Forelimb muscle (tissue), 1 donor: ENCODE results near the gene RPL4. TPM values are rescaled to one million over a fixed set of nuclear protein-coding genes. Genes with fewer than 3 reads are reported as not detected.

Source experiments
- DNase-seq: peaks from one replicate; pipeline ENCODE4 v3.0.0-alpha.2; 2013; ENCODE audit warnings: low read depth
- polyA plus RNA-seq: library from polyadenylated mRNA; unstranded; fragments of 120-200 nt; gene quantifications from one replicate; pipeline ENCODE4 v1.2.1, GENCODE V29; 2013; ENCODE audit not compliant: insufficient read length

The RPL4 gene
- polyA plus RNA-seq, 1 donor, result 6,035 TPM

DNA sequence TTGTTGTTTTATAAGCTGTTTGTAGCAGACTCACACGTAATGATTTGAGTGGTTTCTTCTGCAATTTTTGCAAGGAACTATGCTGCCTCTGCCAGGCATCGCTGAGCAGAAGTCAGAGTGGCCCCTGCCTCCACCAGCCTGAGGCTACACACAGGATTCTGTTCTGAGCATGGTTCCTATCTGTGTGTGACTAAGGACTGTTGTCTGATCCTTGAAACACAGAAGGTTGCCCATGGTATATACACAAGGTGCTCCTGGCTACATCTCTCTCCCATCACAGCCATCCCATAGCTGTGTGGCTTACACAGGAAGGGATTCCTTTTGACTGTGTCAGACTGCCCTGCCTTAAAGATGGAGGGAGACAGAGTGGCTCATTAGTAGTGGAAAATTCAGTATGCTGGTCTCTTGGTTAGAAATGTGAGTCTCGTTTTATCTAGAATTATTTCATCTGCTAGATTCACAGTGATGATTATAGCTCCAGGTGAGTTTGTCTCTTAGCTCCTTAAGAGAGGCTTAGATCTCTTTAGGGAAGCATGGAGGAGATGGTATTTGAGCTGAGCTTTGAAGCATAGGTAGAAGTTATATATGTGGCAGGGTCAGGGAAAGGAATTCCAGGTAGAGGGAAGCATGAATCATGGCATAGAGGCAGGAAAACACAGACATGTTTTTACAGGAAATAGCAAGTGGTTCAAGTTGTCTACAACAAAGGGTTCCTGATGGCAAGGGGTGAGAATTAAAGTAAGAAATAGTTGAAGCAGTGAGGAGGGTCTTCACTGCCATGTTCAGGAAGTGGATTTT, 44.6 kb downstream of the RPL4 start:
- no peak for DNase-seq

DNA sequence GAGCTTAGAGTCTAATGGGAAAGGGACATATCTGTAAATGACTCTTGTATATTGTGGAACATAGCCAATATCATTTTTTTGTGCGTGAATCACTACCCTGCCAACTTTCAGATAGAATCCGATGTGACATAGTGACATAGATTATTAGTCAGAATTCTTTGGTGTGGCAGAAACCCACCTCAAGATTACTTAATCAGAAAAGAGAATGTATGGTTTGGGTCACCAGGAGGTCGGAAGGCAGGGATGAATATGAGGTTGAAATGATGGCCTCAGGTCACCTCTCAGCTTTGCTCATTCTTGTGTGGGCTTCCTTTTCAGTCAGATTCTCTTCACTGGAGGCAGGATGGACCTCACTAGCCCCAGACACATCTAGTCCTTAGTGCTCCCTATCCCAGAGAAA, 48.4 kb downstream of the RPL4 start:
- no peak for DNase-seq

DNA sequence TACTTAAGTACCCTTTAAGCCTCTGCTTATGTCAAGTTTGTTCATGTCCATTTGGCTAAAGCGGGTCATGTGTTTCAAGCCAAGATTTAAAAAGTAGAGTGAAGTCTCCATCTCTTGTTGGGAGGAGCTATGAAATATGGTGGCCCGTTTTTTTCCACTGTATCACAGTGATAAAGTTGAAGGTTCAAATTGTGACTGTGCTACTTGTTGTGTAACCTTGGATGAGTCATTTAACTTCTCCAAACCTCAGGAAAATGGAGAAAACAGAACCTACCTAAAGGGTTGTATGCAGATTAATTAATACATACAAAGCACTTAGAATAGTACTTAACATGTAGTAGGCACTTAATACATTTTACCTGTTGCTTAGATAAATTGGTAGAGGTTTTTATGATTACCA, 50.5 kb downstream of the RPL4 start:
- no peak for DNase-seq

DNA sequence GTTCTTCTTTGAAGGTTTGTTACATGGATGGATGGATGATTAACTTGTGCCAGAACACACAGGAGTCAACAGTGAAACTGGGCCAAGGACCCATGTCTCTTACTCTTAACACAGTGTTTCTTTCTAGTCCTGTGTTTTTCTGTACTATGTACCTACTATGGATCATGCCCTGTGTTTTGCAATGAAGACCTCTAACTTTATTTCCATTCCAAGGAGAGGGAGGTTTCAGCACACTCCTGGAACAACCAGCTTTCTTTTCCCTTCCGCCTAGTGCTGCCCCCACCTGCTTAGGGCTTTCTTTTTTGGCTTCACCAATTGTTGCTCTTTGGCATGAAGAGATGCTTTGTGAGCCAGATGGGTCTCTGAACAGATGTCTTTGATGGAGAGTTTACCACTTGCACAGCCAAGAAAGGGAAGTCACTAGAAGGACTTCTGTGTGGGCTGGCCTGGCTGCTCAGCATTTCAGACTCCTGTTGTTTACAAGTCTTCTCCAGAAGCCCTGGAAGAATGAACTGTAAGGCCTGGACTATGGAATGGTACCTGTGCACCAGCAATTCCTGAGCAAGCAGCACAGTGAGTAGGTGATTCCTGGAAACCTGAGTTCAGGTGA, 51.6 kb downstream of the RPL4 start:
- DNase-seq, result peak; percentile 13

DNA sequence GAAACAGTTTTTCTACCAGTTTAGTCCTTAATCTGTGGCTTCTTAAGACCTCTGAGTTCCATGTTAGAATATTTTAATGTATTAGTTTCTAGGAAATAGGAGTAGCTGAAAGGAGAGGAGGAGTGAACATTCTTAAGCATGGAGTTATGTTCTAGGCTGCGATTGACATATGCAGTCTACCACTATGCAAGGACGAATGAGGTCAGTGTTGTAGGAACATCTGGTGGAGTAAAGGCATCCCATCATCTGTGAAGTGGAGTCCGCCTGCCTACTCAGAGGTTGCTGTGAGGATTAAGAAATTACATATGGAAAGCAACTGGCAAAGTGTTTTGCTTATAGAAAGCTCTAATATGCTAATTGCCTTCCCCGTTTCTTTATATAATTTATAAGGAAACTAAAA, 52.2 kb downstream of the RPL4 start:
- DNase-seq, result no peak

Other genes starting within 250 kb of the RPL4 start
- gene DIS3L, start 211.3 kb downstream of the RPL4 start, polyA plus RNA-seq, result 31.4 TPM
- 12.0 TPM for gene TIPIN, start 148.2 kb downstream of the RPL4 start, polyA plus RNA-seq
- 109 TPM for gene MAP2K1, start 117.9 kb downstream of the RPL4 start, polyA plus RNA-seq
- 33.7 TPM for gene SNAPC5, start 7.1 kb downstream of the RPL4 start, polyA plus RNA-seq
- gene ZWILCH, start 471 bp upstream of the RPL4 start, polyA plus RNA-seq, result 13.4 TPM
- gene LCTL, start 61.1 kb upstream of the RPL4 start, polyA plus RNA-seq, result 0.14 TPM
- gene SMAD6, start 197.4 kb upstream of the RPL4 start, polyA plus RNA-seq, result 3.7 TPM